Measurements from ENCODE around the gene PRKD2.

DNA sequence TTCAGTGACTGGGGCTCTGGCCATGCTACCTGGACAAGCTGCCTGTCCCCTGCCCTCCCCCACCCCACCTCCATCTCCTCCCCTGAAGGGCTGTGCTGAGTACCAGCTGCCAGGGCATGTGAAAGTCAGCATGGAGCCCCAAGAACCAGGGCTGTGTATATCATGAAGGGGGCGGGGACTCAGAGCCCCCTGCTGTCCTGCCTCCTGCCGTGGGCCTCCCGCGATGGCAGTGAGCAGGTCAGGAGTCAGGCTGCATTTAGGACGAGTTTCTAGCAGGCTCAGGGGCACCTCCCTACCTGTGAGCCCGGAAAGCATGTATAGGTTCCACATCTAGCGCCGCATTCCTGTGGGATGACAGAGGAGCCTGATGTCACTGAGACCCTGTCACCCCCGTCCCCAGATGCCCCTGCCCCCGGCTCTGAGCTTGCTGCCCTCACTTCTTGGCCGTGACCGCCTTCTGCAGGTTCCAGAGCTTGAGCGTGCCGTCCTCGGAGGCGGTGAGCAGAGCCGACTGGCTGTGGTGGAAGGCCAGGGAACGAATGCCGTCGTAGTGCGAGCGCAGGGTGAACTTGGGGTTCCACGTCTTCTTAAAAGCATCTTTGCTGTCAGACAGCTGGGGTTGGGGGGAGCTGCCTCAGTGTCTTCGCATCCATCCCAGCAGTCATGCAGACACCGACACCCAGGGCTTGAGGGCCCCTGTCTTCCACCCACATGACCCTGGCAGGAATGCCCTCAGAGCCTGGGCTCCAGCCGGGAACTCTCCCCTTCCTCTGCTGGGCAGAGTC lies 8.3 kb upstream of the PRKD2 start:
- TF ChIP-seq, protein P1, sequence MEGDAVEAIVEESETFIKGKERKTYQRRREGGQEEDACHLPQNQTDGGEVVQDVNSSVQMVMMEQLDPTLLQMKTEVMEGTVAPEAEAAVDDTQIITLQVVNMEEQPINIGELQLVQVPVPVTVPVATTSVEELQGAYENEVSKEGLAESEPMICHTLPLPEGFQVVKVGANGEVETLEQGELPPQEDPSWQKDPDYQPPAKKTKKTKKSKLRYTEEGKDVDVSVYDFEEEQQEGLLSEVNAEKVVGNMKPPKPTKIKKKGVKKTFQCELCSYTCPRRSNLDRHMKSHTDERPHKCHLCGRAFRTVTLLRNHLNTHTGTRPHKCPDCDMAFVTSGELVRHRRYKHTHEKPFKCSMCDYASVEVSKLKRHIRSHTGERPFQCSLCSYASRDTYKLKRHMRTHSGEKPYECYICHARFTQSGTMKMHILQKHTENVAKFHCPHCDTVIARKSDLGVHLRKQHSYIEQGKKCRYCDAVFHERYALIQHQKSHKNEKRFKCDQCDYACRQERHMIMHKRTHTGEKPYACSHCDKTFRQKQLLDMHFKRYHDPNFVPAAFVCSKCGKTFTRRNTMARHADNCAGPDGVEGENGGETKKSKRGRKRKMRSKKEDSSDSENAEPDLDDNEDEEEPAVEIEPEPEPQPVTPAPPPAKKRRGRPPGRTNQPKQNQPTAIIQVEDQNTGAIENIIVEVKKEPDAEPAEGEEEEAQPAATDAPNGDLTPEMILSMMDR (IDR thresholded peaks at IDR 0.05), result no peak
- TF ChIP-seq POLR2A (IDR thresholded peaks at IDR 0.05), result no peak

All from adrenal gland (tissue), 5 donors.